ENCODE results near the gene RAB33B.
"Not testable (repeated sequence)": the region's sequence is repeated elsewhere in the genome, so short reads cannot be mapped to it uniquely, and the experiment has no call there.

RAB33B gene

GRCh38 chr4:139460565-139460964 is 6.6 kb downstream of the RAB33B start:
- FAIRE-seq (no peak), DNase-seq (ENCODE audit: insufficient read length, low spot score) (no peak)
- TF ChIP-seq POU2F2 (IDR thresholded peaks at IDR 0.05; ENCODE audit: low read depth, low read length) = no peak
- TF ChIP-seq POLR2A (IDR thresholded peaks at IDR 0.05; ENCODE audit: low read depth, low read length) = no peak
- no peak for TF ChIP-seq PAX5 (IDR thresholded peaks at IDR 0.05; ENCODE audit: insufficient read depth, low read length, severe bottlenecking)
- no peak for TF ChIP-seq POLR2AphosphoS5 (IDR thresholded peaks at IDR 0.05; ENCODE audit: low read depth, low read length)
- TF ChIP-seq SPI1 (IDR thresholded peaks at IDR 0.05; ENCODE audit: low read depth, low read length) = no peak
- no peak for TF ChIP-seq TAF1 (IDR thresholded peaks at IDR 0.05; ENCODE audit: low read depth, low read length)

GRCh38 chr4:139461022-139461628 is 7.2 kb downstream of the RAB33B start:
- TF ChIP-seq POU2F2 (IDR thresholded peaks at IDR 0.05; ENCODE audit: low read depth, low read length) (no peak), POLR2A (IDR thresholded peaks at IDR 0.05; ENCODE audit: low read depth, low read length) (no peak), SPI1 (IDR thresholded peaks at IDR 0.05; ENCODE audit: low read depth, low read length) (no peak), TAF1 (IDR thresholded peaks at IDR 0.05; ENCODE audit: low read depth, low read length) (no peak), POLR2AphosphoS5 (IDR thresholded peaks at IDR 0.05; ENCODE audit: low read depth, low read length) (no peak), PAX5 (IDR thresholded peaks at IDR 0.05; ENCODE audit: insufficient read depth, low read length, severe bottlenecking) (no peak)
- DNase-seq (ENCODE audit: insufficient read length, low spot score) (no peak), FAIRE-seq (no peak)

- DNase-seq (ENCODE audit: insufficient read length, low spot score); FAIRE-seq: not testable (repeated sequence)
Observed at GRCh38 chr4:139464512-139464911, 10.6 kb downstream of the RAB33B start.

- DNase-seq (ENCODE audit: insufficient read length, low spot score) (no peak), FAIRE-seq (no peak)
Observed at GRCh38 chr4:139465922-139466321, 12.0 kb downstream of the RAB33B start.

GRCh38 chr4:139468756-139469155 is 14.8 kb downstream of the RAB33B start:
- not testable (repeated sequence) for DNase-seq (ENCODE audit: insufficient read length, low spot score); FAIRE-seq

More at GRCh38 chr4:139465922-139466321, 12.0 kb downstream of the RAB33B start:
- TF ChIP-seq SPI1 (IDR thresholded peaks at IDR 0.05; ENCODE audit: low read depth, low read length) (no peak), POLR2AphosphoS5 (IDR thresholded peaks at IDR 0.05; ENCODE audit: low read depth, low read length) (no peak), TAF1 (IDR thresholded peaks at IDR 0.05; ENCODE audit: low read depth, low read length) (no peak), POU2F2 (IDR thresholded peaks at IDR 0.05; ENCODE audit: low read depth, low read length) (no peak), PAX5 (IDR thresholded peaks at IDR 0.05; ENCODE audit: insufficient read depth, low read length, severe bottlenecking) (no peak), POLR2A (IDR thresholded peaks at IDR 0.05; ENCODE audit: low read depth, low read length) (no peak)

- DNase-seq (ENCODE audit: insufficient read length, low spot score) (no peak), FAIRE-seq (no peak)
- TF ChIP-seq POU2F2 (IDR thresholded peaks at IDR 0.05; ENCODE audit: low read depth, low read length) (no peak), POLR2A (IDR thresholded peaks at IDR 0.05; ENCODE audit: low read depth, low read length) (no peak), TAF1 (IDR thresholded peaks at IDR 0.05; ENCODE audit: low read depth, low read length) (no peak), SPI1 (IDR thresholded peaks at IDR 0.05; ENCODE audit: low read depth, low read length) (no peak)
Observed at GRCh38 chr4:139469216-139469615, 15.3 kb downstream of the RAB33B start.

- TF ChIP-seq SPI1 (IDR thresholded peaks at IDR 0.05; ENCODE audit: low read depth, low read length) (no peak), POLR2AphosphoS5 (IDR thresholded peaks at IDR 0.05; ENCODE audit: low read depth, low read length) (no peak), PAX5 (IDR thresholded peaks at IDR 0.05; ENCODE audit: insufficient read depth, low read length, severe bottlenecking) (no peak), POU2F2 (IDR thresholded peaks at IDR 0.05; ENCODE audit: low read depth, low read length) (no peak), POLR2A (IDR thresholded peaks at IDR 0.05; ENCODE audit: low read depth, low read length) (no peak), TAF1 (IDR thresholded peaks at IDR 0.05; ENCODE audit: low read depth, low read length) (no peak)
- DNase-seq (ENCODE audit: insufficient read length, low spot score) = no peak
- no peak for FAIRE-seq
Observed at GRCh38 chr4:139469869-139470268, 15.9 kb downstream of the RAB33B start.

- TF ChIP-seq POLR2AphosphoS5 (IDR thresholded peaks at IDR 0.05; ENCODE audit: low read depth, low read length) = no peak
- TF ChIP-seq TAF1 (IDR thresholded peaks at IDR 0.05; ENCODE audit: low read depth, low read length) = no peak
- no peak for TF ChIP-seq PAX5 (IDR thresholded peaks at IDR 0.05; ENCODE audit: insufficient read depth, low read length, severe bottlenecking)
- TF ChIP-seq POU2F2 (IDR thresholded peaks at IDR 0.05; ENCODE audit: low read depth, low read length) = no peak
- TF ChIP-seq POLR2A (IDR thresholded peaks at IDR 0.05; ENCODE audit: low read depth, low read length) = no peak
- TF ChIP-seq SPI1 (IDR thresholded peaks at IDR 0.05; ENCODE audit: low read depth, low read length) = no peak
- peak; percentile 35 for FAIRE-seq
- DNase-seq (ENCODE audit: insufficient read length, low spot score) = no peak
Observed at GRCh38 chr4:139470295-139470694, 16.4 kb downstream of the RAB33B start.

GRCh38 chr4:139470997-139471665 is 17.2 kb downstream of the RAB33B start:
- DNase-seq (ENCODE audit: insufficient read length, low spot score) (no peak), FAIRE-seq (peak; percentile 64)
- no peak for TF ChIP-seq TAF1 (IDR thresholded peaks at IDR 0.05; ENCODE audit: low read depth, low read length)
- peak; percentile 75; the same call in 1 of the 2 replicates for TF ChIP-seq SPI1 (IDR thresholded peaks at IDR 0.05; ENCODE audit: low read depth, low read length)

- DNase-seq (ENCODE audit: insufficient read length, low spot score) (no peak), FAIRE-seq (no peak)
- TF ChIP-seq POU2F2 (IDR thresholded peaks at IDR 0.05; ENCODE audit: low read depth, low read length) (no peak), POLR2A (IDR thresholded peaks at IDR 0.05; ENCODE audit: low read depth, low read length) (no peak), PAX5 (IDR thresholded peaks at IDR 0.05; ENCODE audit: insufficient read depth, low read length, severe bottlenecking) (no peak)
Observed at GRCh38 chr4:139472852-139473251, 18.9 kb downstream of the RAB33B start.

Data from GM12891 (cell line).